Activated CD4-positive, CD25-positive, alpha-beta regulatory T cell (primary cell): Measurements from ENCODE around the gene FOXA2.
"Not testable (repeated sequence)": the region's sequence is repeated elsewhere in the genome, so short reads cannot be mapped to it uniquely, and the experiment has no call there.

Experiments
- DNase-seq, 4 experiments: peaks; one replicate each; lab custom pipeline; 2025; lab: John Stamatoyannopoulos, UW

FOXA2 gene

DNA sequence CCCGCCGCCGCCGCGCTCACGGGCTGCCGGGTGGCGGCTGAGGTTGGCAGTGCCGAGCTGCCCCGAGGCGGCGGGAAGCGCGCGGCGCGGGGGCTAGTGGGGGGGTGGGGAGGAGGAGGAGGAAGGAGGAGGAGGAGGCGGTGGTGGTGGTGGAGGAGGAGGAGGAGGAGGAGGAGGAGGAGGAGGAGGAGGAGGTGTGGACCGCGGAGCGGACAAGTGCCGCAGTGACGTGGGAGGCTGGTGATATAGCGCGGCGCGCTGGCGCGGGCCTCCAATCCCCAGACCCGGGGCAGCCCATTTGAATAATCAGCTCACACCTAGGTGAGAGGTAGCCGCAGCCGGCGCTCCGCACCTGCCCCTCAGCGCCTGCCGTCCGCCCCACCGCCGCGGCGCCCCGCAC, at the start of gene FOXA2:
FOXA2 (minus strand) TSS at position 51 of the 400 bp plus-strand sequence. CDS start 294 bp downstream, outside the sequence.
- no peak for DNase-seq

DNA sequence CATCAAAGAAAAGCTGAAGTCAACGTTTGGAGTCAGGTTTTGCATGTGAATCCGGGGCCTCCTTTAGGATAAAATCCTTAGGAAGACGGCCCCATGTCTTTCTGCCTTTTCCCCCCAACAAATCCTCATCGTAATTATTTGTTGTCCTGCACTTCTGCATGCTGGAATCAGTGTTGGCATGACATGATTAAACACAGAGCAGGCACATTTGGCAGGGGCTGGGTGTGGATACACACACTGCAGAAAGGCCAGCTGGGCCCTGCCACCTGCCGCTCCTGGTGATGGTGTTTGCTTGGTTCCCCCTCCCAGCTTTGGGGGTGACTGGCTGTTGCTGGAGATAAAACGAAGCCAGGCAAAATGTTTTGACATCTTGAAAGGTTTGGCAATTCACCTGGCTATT, 46.3 kb upstream of the FOXA2 start:
- DNase-seq, result no peak

DNA sequence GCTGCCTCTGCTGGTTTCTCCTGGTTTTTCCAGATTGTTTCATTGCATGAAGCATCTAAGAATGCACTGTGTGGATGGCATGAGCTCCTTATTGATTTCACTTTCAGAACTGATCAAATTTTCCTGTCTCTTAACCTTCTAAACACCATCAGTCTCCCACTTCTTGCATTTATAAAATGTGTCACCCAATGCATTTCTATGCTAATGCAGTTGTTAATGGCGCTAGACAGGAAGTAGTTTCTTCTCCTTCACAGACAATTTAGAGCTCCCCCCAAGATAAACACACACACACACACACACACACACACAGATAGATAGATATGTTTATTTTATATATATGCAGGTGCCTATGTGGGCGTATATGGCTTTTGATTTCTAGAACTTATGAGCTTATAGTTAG, 45.6 kb upstream of the FOXA2 start:
- DNase-seq, result no peak

DNA sequence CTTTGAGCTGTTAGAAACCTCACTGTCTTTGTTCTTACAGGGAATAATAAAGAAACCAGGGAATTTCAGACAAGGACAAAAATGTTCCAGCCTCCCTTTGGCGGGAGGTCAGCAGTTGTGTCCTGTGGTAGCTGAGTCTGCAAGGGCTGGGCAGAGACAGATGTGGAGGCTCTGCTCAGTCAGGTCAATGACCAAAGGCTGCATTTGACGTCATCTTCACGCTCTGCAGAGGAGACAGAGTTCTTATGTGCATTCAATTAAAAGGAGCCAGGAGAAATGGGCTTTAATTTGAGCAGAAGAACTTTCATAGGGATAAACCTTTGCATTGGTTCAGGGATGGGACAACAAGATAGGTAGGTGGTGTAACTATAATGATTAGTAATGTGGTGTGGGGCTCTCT, 45.1 kb upstream of the FOXA2 start:
- DNase-seq, result no peak

DNA sequence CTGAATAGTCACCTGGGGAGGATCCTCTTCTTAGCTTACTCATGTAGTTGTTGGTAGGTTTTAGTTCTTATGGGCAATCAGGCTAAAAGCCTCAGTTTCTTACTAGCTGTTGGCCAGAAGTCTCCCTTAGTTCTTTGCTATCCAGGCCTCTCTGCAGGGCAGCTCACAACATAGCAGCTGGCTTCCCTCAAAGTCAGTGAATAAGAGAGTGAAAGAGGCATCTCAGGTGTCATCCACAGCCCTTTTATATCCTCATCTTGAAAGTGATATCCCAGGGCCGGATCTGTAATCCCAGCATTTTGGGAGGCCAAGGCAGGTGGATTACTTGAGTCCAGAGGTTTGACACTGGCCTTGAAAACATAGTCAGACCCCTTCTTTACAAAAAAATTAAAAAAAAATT, 42.1 kb upstream of the FOXA2 start:
- DNase-seq, result no peak

DNA sequence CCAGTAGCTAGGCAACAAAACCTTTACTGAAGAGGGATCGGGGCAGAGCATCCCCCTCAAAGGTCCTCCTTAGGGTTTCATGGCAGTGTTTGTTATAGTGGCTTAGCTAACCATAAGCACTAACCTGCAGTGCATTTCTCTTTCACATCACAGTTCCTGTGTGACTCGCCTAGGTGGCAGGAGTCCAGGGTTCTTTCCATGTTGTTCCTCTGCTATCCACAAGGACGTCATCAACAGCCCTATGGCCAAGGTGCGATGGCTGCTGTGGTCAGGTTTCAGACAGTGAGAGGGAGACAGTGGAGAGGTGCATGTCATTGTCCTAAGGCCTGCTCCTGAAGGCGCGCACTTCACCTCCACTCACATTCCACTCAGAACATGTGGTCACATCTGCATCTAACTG, 38.8 kb upstream of the FOXA2 start:
- DNase-seq, result no peak

DNA sequence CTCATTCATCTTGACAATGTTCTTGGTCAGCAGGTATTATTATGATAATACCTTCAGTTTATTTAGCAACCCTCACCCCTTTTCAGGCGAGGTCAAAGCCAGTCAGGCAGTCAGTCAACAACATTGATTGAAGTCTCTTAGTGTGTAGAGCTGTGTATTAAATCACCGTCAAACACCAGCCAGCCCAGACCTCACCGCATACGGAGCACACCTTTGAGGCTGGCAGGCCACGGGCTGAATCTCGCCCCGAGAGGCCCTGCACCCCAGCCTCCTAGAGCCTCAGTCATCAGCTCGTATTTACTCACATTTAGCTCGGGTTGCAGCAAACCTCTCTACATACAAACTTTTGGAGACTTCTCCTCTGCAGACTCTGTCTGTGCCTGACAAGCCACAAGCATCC, 36.0 kb upstream of the FOXA2 start:
- no peak for DNase-seq

DNA sequence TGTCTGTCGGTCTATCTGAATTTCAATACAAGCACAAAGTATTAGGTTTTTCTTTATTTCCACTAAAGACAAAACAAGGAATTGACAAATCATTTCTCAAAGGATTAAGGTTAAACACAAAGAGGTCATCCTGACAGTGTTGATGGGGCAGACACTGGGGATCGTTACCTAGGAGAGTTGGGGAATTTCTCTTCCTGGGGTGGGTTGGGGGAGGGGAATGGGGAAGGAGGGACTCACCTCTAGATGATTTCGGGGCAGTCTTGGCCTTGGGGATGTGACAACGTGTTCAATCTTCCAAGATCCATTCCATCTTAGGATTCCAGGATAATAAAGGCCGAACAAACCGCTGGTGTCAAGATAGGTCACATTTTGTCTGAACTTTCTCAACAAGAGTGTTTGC, 35.4 kb upstream of the FOXA2 start:
- DNase-seq, result no peak

DNA sequence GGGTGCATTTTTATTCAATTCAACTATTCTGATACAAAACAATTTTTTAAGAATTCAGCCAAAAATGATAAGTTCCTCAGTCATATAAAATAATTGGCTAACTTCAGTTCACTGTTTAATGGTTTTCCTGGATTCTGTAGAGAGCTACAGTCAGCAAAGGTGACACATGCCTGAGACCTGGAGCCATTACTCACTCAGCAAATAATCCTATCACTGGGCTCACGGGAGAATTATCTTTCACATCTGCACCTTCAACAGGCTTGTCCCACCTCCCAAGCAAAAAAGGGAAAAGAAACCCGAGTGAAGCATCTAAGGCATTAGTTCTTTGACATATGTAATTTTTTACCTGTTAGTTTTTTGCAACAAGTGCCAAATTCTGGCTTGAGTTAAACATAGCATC, 34.9 kb upstream of the FOXA2 start:
- no peak for DNase-seq

DNA sequence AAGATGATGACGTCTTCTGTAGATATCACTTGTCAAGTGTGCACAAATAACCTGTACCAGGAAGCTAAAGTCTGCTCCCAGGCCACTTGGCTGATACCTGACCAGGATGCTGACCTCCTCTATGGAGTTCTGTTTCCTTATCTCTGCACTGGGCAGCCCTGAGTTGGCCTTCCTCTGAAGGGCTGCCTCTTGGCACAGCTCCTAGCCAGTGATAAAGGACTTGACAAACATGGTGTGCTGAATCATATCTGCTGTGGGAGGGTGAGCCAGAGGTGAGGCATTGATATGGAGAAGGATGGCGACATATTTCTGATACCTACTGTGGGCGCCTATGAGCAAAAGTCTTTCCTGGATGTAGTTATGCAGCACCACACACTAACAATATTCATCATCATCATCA, 32.8 kb upstream of the FOXA2 start:
- DNase-seq, result no peak

DNA sequence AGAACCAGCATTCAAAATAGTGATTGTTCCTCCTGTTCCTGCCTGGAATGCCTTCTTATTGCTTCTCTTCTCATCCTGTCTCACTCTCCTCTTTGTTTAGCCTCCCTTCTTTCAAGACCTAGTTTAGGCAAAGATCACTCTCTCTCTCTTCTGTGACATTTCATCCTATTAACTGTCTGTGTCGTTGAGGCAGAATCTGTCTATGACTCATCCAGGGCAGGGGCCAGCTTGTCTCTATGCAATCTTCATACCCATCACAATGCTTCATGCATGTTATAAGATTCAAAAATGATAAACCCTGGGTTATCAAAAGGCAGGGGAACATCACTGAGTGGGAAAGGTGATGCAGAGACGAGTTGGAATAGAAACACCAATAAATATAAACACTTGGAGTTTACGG, 32.2 kb upstream of the FOXA2 start:
- DNase-seq, result no peak

DNA sequence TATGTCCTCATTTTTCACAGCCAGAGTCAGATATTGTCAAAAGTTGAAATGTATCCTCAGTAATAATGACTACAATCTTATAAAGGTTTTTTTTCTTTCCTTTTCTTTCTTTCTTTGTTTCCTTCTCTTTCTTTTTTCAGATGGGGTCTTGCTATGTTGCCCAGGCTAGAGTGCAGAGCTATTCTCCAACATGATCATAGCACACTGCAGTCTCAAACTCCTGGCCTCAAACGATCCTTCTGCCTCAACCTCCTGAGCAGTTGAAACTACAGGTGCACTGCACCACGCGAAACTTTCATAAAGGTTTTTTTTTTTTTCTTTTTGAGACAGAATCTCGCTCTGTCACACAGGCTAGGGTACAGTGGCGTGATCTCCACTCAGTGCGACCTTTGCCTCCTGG, 31.1 kb upstream of the FOXA2 start:
- no peak for DNase-seq

DNA sequence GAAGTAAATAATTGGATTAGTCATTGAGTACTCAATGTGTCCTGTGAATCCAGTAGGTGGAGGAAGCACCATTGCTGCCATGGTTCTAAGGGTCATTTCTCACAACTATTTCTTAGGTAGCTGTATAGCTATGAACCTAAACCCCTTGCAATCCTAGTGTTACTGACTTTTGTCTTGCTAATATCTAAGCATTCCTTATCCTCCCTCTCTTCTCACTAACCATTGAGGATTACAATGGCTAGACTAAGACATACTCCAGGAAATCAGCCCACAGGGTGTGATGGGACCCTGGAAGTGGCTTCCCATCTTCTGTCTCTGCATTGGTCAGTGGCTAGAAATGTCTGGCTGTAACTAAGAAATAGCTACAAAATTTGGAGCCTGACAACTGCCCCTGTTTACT, 27.3 kb upstream of the FOXA2 start:
- DNase-seq, result no peak

DNA sequence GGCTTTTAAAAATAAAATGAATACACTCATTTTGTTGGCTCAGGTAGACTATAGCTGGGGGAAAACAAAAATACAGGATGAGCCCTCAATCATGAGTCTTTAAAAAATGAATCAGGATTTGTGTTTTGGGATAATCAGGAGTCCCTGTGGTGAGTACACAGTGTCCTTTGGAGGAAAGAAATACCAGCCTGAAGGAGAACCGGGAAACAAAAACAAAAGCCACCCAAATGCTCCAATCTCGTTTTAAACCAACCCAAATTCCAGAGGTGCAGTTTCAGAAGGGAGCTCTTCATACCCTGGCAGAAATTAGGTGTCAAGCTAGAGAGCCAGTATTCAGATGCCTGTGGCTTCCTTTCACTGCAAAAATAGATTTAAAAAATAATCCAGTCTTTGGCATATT, 23.3 kb upstream of the FOXA2 start:
- no peak for DNase-seq

DNA sequence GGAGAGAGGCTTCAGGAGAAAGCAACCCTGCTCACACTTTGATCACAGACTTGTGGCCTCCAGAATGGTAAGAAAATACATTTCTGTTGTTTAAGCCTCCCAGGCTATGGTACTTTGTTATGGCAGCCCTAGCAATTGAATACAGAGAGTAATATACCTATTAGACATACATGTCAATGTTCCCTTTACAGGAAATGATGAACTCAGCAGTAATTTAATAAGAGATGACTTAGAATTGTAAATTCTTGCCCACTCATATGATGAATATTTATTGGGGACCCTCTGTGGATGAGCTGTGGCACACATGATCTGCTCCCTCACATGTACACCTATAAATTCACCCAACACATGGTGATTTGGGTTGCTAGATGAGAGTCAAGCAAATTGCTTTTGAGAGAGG, 20.4 kb upstream of the FOXA2 start:
- DNase-seq, result no peak

DNA sequence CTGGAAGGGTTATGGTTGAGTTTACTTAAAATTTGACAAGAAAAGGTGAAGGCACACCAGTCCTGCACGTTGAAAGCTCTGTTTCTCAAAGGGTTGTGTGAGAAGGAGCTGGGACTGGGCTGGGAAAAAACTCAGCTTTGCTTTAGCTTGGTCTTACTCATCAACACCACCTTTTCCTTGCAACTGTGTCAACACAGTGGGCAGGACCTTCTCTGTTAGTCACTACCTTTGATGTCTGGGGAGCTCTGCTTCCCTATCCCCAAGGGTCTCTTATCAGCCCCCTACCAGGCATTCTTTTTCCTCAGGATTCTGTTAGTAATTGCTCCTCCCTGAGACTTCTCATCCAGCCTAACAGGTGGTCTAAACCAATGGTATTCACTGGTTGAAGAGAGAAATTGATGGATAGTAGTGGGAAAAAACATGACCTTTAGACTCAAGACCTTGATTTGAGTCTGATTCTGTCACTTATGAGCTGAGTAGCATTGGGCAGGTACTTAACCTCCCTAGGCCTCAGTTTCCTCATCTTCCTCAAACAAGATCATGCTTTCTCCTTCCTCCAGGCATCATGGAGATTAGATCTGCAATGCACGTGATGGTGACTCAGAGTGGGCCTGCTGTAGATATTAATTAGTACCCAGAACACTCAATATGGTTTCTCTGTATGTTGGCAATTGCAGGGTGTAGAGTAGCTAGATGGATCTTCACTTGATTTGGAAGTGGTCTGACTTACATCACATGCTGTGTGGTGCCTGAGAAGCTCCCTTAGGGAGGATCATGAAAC, 17.2 kb upstream of the FOXA2 start:
- DNase-seq, result no peak

DNA sequence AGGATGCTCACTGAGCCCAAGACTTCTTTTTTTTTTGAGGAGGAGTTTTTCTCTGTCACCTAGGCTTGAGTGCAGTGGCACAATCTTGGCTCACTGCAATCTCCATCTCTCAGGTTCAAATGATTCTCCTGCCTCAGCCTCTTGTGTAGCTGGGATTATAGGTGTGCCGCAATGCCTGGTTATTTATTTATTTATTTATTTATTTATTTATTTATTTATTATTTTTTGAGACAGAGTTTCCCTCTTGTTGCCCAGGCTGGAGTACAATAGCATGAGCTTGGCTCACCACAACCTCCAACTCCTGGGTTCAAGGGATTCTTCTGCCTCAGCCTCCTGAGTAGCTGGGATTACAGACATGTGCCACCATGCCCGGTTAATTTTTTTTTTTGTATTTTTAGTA, 14.9 kb upstream of the FOXA2 start:
- DNase-seq, result not testable (repeated sequence)

DNA sequence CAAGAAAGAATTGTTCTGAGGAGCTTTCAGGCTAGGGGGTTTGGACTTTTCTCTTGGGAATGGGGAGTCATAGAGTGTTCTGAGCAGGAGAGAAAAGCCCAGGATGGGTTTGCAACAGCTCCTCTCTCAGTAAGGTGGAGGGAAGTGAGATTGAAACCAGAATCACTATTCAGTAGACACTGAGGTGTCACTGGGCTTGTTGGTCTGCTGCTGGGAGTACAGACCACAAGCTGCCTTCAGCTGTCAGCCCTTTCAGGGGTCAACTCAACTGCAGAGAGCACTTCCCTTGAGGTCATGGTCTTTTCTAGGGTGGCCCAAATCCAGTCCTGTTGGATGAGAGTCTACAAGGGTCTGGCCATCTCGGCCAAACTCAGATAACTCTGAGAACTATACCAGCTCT, 12.9 kb upstream of the FOXA2 start:
- no peak for DNase-seq

DNA sequence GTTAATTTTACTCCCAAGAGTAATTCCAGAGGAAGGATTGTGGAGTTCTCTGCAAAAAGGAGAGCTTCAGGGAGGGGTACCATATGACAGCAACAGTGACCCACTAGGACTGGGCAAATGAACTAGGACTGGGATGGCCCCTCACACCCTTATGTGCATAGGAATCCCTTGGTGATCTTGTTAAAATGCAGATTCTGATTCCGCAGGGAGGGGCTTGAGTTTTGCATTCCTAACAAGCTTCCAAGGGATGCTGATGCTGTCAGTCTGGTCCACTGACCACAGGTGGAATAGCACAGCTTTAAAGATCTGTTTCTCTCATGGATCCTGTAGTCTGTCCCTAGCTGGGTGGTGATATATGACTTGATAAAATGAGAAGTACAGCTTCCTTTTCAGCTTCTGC, 6.3 kb upstream of the FOXA2 start:
- no peak for DNase-seq

DNA sequence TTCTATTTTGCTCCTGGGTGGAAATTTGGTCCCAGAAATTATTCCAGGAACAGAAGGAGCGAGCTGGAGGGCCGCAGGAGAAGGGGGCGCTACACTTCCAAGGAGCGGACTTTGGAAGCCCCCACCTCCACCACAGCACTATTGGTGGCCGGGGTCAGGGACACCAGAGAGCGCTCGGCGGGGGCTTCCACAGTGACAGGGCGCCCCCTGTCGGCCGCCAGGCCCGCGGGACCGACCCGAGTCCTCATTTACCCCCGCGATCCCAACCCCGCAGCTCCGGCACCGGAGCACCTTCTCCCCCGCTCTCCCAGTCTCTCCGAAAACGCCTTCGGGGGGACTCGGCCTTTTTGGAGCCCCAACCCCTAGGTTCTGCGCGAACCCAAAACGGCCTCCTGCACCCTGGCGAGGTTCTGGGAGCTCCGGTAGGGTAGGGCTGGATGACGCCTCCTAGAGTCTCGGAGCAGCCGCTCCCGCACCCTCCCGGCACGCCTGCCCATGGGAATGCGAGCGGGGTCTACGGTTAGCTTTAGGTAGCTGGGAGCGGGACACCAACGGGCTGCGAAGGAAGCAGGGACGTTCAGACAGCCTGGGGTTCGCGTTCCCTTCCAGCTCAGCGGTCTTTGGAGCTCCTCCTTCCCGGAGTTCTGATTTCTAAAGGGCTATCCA, 2.4 kb upstream of the FOXA2 start:
- DNase-seq, result no peak

DNA sequence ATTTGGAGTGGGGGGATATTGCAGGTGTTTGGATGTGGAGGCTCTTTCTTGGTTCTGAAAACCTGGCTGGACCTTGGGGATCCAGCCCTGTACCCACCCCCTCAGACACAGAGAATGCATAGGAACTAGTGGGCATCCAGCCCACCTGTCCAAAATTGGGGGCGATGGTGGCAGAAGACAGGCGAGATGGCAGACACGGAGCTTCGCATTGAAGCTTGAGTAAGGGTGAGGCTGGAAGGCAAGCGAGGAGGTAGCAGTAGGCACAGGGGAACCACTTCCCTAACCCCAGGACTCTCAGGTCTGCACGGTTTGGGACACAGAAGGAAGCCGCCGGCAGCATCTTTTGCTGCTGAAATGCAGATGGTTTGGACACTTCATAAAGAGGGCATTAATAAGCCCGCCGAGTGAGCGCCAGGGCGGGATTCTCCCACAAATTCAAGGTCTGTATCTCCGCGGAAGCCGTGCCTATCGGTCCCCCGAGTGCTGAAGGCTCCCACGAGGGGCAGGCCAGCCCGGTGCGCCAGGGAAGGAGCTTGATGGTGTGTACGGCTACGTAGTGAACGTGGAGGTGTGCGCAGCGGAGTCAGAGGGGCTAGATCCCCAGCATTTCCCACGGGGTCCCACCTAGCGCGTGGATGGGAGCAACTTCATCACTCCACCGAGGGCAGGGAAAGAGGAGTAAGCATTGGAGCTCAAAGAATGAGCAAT, 1.6 kb upstream of the FOXA2 start:
- DNase-seq, result no peak

DNA sequence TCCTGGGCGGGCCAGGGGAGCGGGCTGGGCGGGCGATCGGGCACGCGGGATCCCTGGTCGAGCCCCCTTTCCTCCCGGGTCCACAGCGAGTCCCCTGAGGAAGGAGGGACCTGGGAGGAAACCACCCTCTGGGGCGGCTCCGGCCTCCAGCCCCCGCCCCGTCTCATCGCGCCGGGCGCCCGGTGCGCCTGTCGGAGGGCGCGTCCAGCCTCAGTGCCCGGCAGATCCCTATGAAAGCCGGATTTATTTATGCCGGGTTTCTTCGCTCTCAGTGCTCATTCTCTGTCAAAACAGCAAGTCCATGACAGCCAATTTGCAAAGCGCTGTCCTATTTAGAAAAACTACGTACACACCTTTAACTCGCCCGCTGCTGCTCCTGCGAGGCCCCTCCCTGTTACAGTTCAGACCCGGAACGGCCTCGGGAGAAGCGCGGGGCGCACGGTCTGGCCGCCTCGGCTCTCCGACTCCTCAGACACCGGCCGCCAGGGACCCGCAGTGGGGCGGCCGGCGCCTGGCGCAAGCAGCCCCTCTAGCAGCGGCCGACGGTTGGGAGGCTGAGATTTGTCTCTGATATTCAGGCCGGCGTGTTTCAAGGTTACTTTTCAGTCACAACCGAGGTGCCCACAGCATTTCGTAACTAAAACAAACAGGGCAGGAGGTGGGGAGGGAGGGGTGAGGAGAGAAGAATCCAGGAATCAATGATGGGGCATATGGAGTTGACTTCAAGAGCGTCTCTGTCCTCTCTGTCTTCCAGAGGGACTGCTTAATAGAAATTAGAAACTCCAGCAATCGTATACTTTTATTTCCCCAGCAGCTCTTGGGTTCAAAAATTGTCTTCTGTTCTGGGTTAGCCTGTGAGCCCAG, 782 bp upstream of the FOXA2 start:
- no peak for DNase-seq
